Measurements from ENCODE around the gene TMEM51.

The TMEM51 gene

GRCh38 chr1:15198684-15199083 is 45.1 kb downstream of the TMEM51 start:
- no peaks in the 10 kb centered on the region for H3K36me3 ChIP-seq (ENCODE audit: control insufficient read depth in 1 of 2, insufficient read depth in 2 of 2, low read length in 2 of 2)
- no peak overlapping the region for H2BK120ac ChIP-seq (ENCODE audit: insufficient read depth, low read length, poor library complexity)
- no peak overlapping the region for H3K27ac ChIP-seq (ENCODE audit: low read depth, low read length)
- no peaks in the 10 kb centered on the region for H3K79me2 ChIP-seq (ENCODE audit: control insufficient read depth, insufficient read depth, low read length, poor library complexity)
- H3K79me1 ChIP-seq (ENCODE audit: low read length): no peaks in the 10 kb centered on the region
- no peak overlapping the region for H3K4me3 ChIP-seq (ENCODE audit: low read depth, low read length)
- H3K14ac ChIP-seq (ENCODE audit: low read length): no peak overlapping the region
- no peak overlapping the region for H3K4ac ChIP-seq (ENCODE audit: low read depth, low read length)
- no peak overlapping the region for H3K9ac ChIP-seq (ENCODE audit: low read length)
- H3K9me3 ChIP-seq (ENCODE audit: insufficient read depth, low read depth, low read length): no peaks in the 10 kb centered on the region
- H4K8ac ChIP-seq (ENCODE audit: low read depth, low read length): no peak overlapping the region
- no peak overlapping the region for H2BK5ac ChIP-seq (ENCODE audit: low read depth, low read length, poor library complexity)
- DNase-seq: no peak
- no peak overlapping the region for H4K91ac ChIP-seq (ENCODE audit: low read depth, low read length)
- H3K23ac ChIP-seq (ENCODE audit: low read length): no peak overlapping the region
- H3K4me2 ChIP-seq (ENCODE audit: low read length): no peak overlapping the region
- no peak overlapping the region for H4K12ac ChIP-seq (ENCODE audit: low read depth, low read length)
- H2BK12ac ChIP-seq (ENCODE audit: low read length): no peak overlapping the region
- H2AK5ac ChIP-seq (ENCODE audit: low read length): no peak overlapping the region
- no peak overlapping the region for H3K18ac ChIP-seq (ENCODE audit: low read length)
- H3K4me1 ChIP-seq (ENCODE audit: control insufficient read depth in 1 of 2, insufficient read depth in 2 of 2, low read length in 2 of 2): peaks cover 6 to 12% of the 10 kb centered on the region in 2 experiments
- no CpG with 5 or more reads among the region's 8 CpGs for WGBS (ENCODE audit: extremely low coverage, insufficient coverage, insufficient read length)
- H2AFZ ChIP-seq (ENCODE audit: insufficient read depth, low read length, poor library complexity): no peak overlapping the region
- H3K27me3 ChIP-seq (ENCODE audit: insufficient read depth, low read length): no peaks in the 10 kb centered on the region

DNA sequence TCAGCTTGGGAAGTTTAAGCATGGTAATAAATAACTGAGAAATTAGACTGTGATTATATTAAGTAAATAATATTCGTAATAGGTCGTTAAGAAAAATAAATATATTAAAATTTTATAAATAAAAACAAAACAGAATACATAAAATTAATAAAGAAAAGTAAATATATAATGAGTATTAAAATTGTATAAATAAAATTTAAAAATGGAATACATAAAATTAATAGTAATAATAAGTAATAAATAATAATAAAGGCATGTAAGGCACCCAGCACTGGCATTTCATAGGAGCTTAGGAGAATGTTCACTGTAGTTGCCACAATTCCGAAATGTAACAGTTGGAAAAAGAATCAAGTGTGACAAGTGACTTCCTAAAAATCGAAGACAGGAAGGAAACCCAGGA is 47.7 kb downstream of the TMEM51 start:
- Histone ChIP-seq H2AFZ (ENCODE audit: insufficient read depth, low read length, poor library complexity) (no peak overlapping the region), H3K79me1 (ENCODE audit: low read length) (no peaks in the 10 kb centered on the region), H3K79me2 (ENCODE audit: control insufficient read depth, insufficient read depth, low read length, poor library complexity) (no peaks in the 10 kb centered on the region)

GRCh38 chr1:15201849-15202551 is 48.5 kb downstream of the TMEM51 start:
- Histone ChIP-seq H2AK5ac (ENCODE audit: low read length) (no peak overlapping the region), H3K79me2 (ENCODE audit: control insufficient read depth, insufficient read depth, low read length, poor library complexity) (no peaks in the 10 kb centered on the region), H3K27me3 (ENCODE audit: insufficient read depth, low read length) (no peaks in the 10 kb centered on the region), H3K4ac (ENCODE audit: low read depth, low read length) (no peak overlapping the region), H3K4me2 (ENCODE audit: low read length) (no peak overlapping the region), H3K9ac (ENCODE audit: low read length) (no peak overlapping the region), H3K27ac (ENCODE audit: low read depth, low read length) (no peak overlapping the region), H3K4me3 (ENCODE audit: low read depth, low read length) (no peak overlapping the region), H3K23ac (ENCODE audit: low read length) (no peak overlapping the region), H2AFZ (ENCODE audit: insufficient read depth, low read length, poor library complexity) (no peak overlapping the region), H3K14ac (ENCODE audit: low read length) (no peak overlapping the region), H4K8ac (ENCODE audit: low read depth, low read length) (no peak overlapping the region), H4K12ac (ENCODE audit: low read depth, low read length) (no peak overlapping the region), H2BK5ac (ENCODE audit: low read depth, low read length, poor library complexity) (no peak overlapping the region), H3K9me3 (ENCODE audit: insufficient read depth, low read depth, low read length) (no peaks in the 10 kb centered on the region), H2BK120ac (ENCODE audit: insufficient read depth, low read length, poor library complexity) (no peak overlapping the region), H4K91ac (ENCODE audit: low read depth, low read length) (no peak overlapping the region), H3K79me1 (ENCODE audit: low read length) (no peaks in the 10 kb centered on the region), H3K4me1 (ENCODE audit: control insufficient read depth in 1 of 2, insufficient read depth in 2 of 2, low read length in 2 of 2) (peaks cover 11 to 16% of the 10 kb centered on the region in 2 experiments), H2BK12ac (ENCODE audit: low read length) (no peak overlapping the region), H3K18ac (ENCODE audit: low read length) (no peak overlapping the region), H3K36me3 (ENCODE audit: control insufficient read depth in 1 of 2, insufficient read depth in 2 of 2, low read length in 2 of 2) (no peaks in the 10 kb centered on the region)
- no CpG with 5 or more reads among the region's 13 CpGs for WGBS (ENCODE audit: extremely low coverage, insufficient coverage, insufficient read length)
- no peak for DNase-seq

More for the DNA sequence above, 47.7 kb downstream of the TMEM51 start:
- WGBS (ENCODE audit: extremely low coverage, insufficient coverage, insufficient read length): no CpG with 5 or more reads among the region's 4 CpGs
- Histone ChIP-seq H4K8ac (ENCODE audit: low read depth, low read length) (no peak overlapping the region), H3K23ac (ENCODE audit: low read length) (no peak overlapping the region), H3K4ac (ENCODE audit: low read depth, low read length) (no peak overlapping the region), H2BK120ac (ENCODE audit: insufficient read depth, low read length, poor library complexity) (no peak overlapping the region), H3K27me3 (ENCODE audit: insufficient read depth, low read length) (no peaks in the 10 kb centered on the region), H3K18ac (ENCODE audit: low read length) (no peak overlapping the region), H3K4me2 (ENCODE audit: low read length) (no peak overlapping the region), H2AK5ac (ENCODE audit: low read length) (no peak overlapping the region), H3K9ac (ENCODE audit: low read length) (no peak overlapping the region), H3K27ac (ENCODE audit: low read depth, low read length) (no peak overlapping the region), H3K9me3 (ENCODE audit: insufficient read depth, low read depth, low read length) (no peaks in the 10 kb centered on the region), H2BK5ac (ENCODE audit: low read depth, low read length, poor library complexity) (no peak overlapping the region), H4K91ac (ENCODE audit: low read depth, low read length) (no peak overlapping the region), H3K4me3 (ENCODE audit: low read depth, low read length) (no peak overlapping the region), H4K12ac (ENCODE audit: low read depth, low read length) (no peak overlapping the region), H3K4me1 (ENCODE audit: control insufficient read depth in 1 of 2, insufficient read depth in 2 of 2, low read length in 2 of 2) (peaks cover 7 to 10% of the 10 kb centered on the region in 2 experiments), H2BK12ac (ENCODE audit: low read length) (no peak overlapping the region), H3K14ac (ENCODE audit: low read length) (no peak overlapping the region), H3K36me3 (ENCODE audit: control insufficient read depth in 1 of 2, insufficient read depth in 2 of 2, low read length in 2 of 2) (no peaks in the 10 kb centered on the region)
- no peak for DNase-seq

DNA sequence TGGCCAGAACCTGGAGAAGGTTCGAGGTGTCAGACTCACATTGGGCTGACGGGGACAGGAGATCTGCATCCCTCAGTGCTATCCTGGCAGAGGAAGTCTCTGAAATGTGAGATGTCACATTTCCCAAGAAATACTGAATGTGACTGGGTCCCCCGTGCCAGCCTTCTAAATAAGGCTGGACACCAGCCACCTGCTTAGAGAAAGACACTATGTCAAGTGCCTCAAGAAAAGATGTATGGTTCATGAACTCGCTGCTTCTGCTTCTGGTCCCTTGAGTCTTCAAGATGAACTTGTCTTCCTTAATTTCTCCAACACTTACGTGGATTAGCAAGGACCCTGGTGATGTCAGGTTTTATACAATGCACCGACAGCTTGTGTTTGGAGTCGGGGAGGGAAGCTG is 51.4 kb downstream of the TMEM51 start:
- H3K79me2 ChIP-seq (ENCODE audit: control insufficient read depth, insufficient read depth, low read length, poor library complexity): no peaks in the 10 kb centered on the region
- H3K4ac ChIP-seq (ENCODE audit: low read depth, low read length): no peak overlapping the region
- no peak overlapping the region for H2BK12ac ChIP-seq (ENCODE audit: low read length)
- no peak overlapping the region for H4K12ac ChIP-seq (ENCODE audit: low read depth, low read length)
- H3K4me2 ChIP-seq (ENCODE audit: low read length): no peak overlapping the region
- H3K14ac ChIP-seq (ENCODE audit: low read length): no peak overlapping the region
- no peaks in the 10 kb centered on the region for H3K9me3 ChIP-seq (ENCODE audit: insufficient read depth, low read depth, low read length)
- no peaks in the 10 kb centered on the region for H3K36me3 ChIP-seq (ENCODE audit: control insufficient read depth in 1 of 2, insufficient read depth in 2 of 2, low read length in 2 of 2)
- no peak overlapping the region for H3K23ac ChIP-seq (ENCODE audit: low read length)
- DNase-seq: no peak
- H4K8ac ChIP-seq (ENCODE audit: low read depth, low read length): no peak overlapping the region
- H2AK5ac ChIP-seq (ENCODE audit: low read length): no peak overlapping the region
- no peak overlapping the region for H3K9ac ChIP-seq (ENCODE audit: low read length)
- H3K27ac ChIP-seq (ENCODE audit: low read depth, low read length): no peak overlapping the region
- no peak overlapping the region for H2BK5ac ChIP-seq (ENCODE audit: low read depth, low read length, poor library complexity)
- peaks cover 11 to 16% of the 10 kb centered on the region in 2 experiments for H3K4me1 ChIP-seq (ENCODE audit: control insufficient read depth in 1 of 2, insufficient read depth in 2 of 2, low read length in 2 of 2)
- no peaks in the 10 kb centered on the region for H3K27me3 ChIP-seq (ENCODE audit: insufficient read depth, low read length)
- H2BK120ac ChIP-seq (ENCODE audit: insufficient read depth, low read length, poor library complexity): no peak overlapping the region
- H3K79me1 ChIP-seq (ENCODE audit: low read length): no peaks in the 10 kb centered on the region
- no peak overlapping the region for H3K18ac ChIP-seq (ENCODE audit: low read length)
- no peak overlapping the region for H4K91ac ChIP-seq (ENCODE audit: low read depth, low read length)
- no peak overlapping the region for H2AFZ ChIP-seq (ENCODE audit: insufficient read depth, low read length, poor library complexity)
- no peak overlapping the region for H3K4me3 ChIP-seq (ENCODE audit: low read depth, low read length)
- no CpG with 5 or more reads among the region's 7 CpGs for WGBS (ENCODE audit: extremely low coverage, insufficient coverage, insufficient read length)
